HepG2 (cell line): Measurements from ENCODE around the gene CLEC16A. TPM values are rescaled to one million over a fixed set of nuclear protein-coding genes. Genes with fewer than 3 reads are reported as not detected.
A peak's percentile ranks its signal among the peaks of the same experiment; 100 is the strongest.

Experiments used
- CBX5 ChIP-seq: sonication (generic); formaldehyde crosslinking; IDR thresholded peaks from 2 replicates; pipeline ENCODE4 v1.4.0; 2020; ENCODE audit warnings: missing genetic modification reagents, borderline replicate concordance
- CREM ChIP-seq, 2 experiments: sonication (generic) in 1 of 2; formaldehyde crosslinking in 1 of 2; IDR thresholded peaks; 2 replicates each; pipeline versions ENCODE4 v1.4.0 to v1.6.1; 2016 to 2020; ENCODE audit warnings: antibody characterized with exemption in 1 of 2, mild to moderate bottlenecking in 1 of 2, missing genetic modification reagents in 1 of 2
- KDM1A ChIP-seq: IDR thresholded peaks from 2 replicates; pipeline ENCODE4 v1.6.1; 2016; ENCODE audit warnings: missing compliant biosample characterization
- KDM2A ChIP-seq: sonication (generic); formaldehyde crosslinking; IDR thresholded peaks from 2 replicates; pipeline ENCODE4 v1.4.0; 2020; ENCODE audit warnings: low read depth, missing genetic modification reagents, borderline replicate concordance
- MIER2 ChIP-seq: IDR thresholded peaks from 2 replicates; pipeline ENCODE4 v1.6.1; 2016; ENCODE audit warnings: missing biosample characterization, missing genetic modification reagents
- PHB2 ChIP-seq: fragments of 450-650 bp; IDR thresholded peaks from 2 replicates; pipeline ENCODE4 v1.6.1; 2018; ENCODE audit not compliant: partially characterized antibody
- PHF8 ChIP-seq: sonication (generic); formaldehyde crosslinking; IDR thresholded peaks from 2 replicates; pipeline ENCODE4 v1.5.0; 2020; ENCODE audit warnings: missing genetic modification reagents
- RNF2 ChIP-seq: fragments of 450-650 bp; conservative IDR thresholded peaks from 2 replicates; pipeline ENCODE4 v1.6.1; 2016; ENCODE audit warnings: low read depth
- SOX6 ChIP-seq, 2 experiments: fragments of 450-650 bp in 1 of 2; sonication (generic) in 1 of 2; formaldehyde crosslinking in 1 of 2; IDR thresholded peaks; 2 replicates each; pipeline versions ENCODE4 v1.4.0 to v1.6.1; 2017 to 2020; ENCODE audit warnings: antibody characterized with exemption in 1 of 2, mild to moderate bottlenecking in 1 of 2, missing genetic modification reagents in 1 of 2
- ZBTB40 ChIP-seq, 2 experiments: fragments of 450-650 bp in 1 of 2; sonication (generic) in 1 of 2; formaldehyde crosslinking in 1 of 2; IDR thresholded peaks; 2 replicates each; pipeline versions ENCODE4 v1.6.1 to v1.8.0; 2016 to 2022; ENCODE audit warnings: antibody characterized with exemption in 1 of 2, mild to moderate bottlenecking in 1 of 2, missing genetic modification reagents in 1 of 2
- ZNF101 ChIP-seq: sonication (generic); formaldehyde crosslinking; IDR thresholded peaks from 2 replicates; pipeline ENCODE4 v1.4.0; 2020; ENCODE audit warnings: mild to moderate bottlenecking, low read depth, missing genetic modification reagents, borderline replicate concordance
- ZNF543 ChIP-seq: sonication (generic); formaldehyde crosslinking; IDR thresholded peaks from 2 replicates; pipeline ENCODE4 v1.4.0; 2020; ENCODE audit warnings: mild to moderate bottlenecking, missing genetic modification reagents
- ZNF788 ChIP-seq: sonication (generic); formaldehyde crosslinking; IDR thresholded peaks from 2 replicates; pipeline ENCODE4 v1.5.0; 2020; ENCODE audit warnings: mild to moderate bottlenecking, missing genetic modification reagents, borderline replicate concordance
- ZNF816 ChIP-seq: sonication (generic); formaldehyde crosslinking; IDR thresholded peaks from 2 replicates; pipeline ENCODE4 v1.8.0; 2022; ENCODE audit warnings: missing genetic modification reagents, mild to moderate bottlenecking, borderline replicate concordance
- polyA plus RNA-seq, 8 experiments: library from polyadenylated mRNA; depleted of rRNA in 3 of 8; stranded (reverse) in 7 of 8; unstranded in 1 of 8; fragments of >200 nt; fragmentation: Illumina TruSeq in 4 of 8; extraction: Trizol in 4 of 8; gene quantifications; 2 replicates each; pipeline versions ENCODE4 v1.2.1 to v1.2.3, GENCODE V29; 2011 to 2016; ENCODE audit warnings: low read depth in 4 of 8, missing spikeins in 1 of 8, mixed read lengths in 1 of 8; ENCODE audit not compliant: insufficient read depth in 1 of 8
- total RNA-seq, 5 experiments: library from RNA; depleted of rRNA; stranded (reverse); fragments of >200 nt; fragmentation: Illumina TruSeq; extraction: Trizol; gene quantifications; 2 replicates each; pipeline ENCODE4 v1.2.3, GENCODE V29; 2016; ENCODE audit warnings: low read depth in 1 of 5
- TF ChIP-seq, protein P1 (sequence below): sonication (generic); formaldehyde crosslinking; IDR thresholded peaks from 2 replicates; pipeline ENCODE4 v1.5.0; 2020; ENCODE audit warnings: mild to moderate bottlenecking, missing genetic modification reagents, moderate library complexity

The CLEC16A gene
- total and polyA plus RNA-seq, 2 of the 13 experiments (the other 11 are each of a cell fraction or from before 2014, with no cell fraction given), result 8.5 to 10.3 TPM

DNA sequence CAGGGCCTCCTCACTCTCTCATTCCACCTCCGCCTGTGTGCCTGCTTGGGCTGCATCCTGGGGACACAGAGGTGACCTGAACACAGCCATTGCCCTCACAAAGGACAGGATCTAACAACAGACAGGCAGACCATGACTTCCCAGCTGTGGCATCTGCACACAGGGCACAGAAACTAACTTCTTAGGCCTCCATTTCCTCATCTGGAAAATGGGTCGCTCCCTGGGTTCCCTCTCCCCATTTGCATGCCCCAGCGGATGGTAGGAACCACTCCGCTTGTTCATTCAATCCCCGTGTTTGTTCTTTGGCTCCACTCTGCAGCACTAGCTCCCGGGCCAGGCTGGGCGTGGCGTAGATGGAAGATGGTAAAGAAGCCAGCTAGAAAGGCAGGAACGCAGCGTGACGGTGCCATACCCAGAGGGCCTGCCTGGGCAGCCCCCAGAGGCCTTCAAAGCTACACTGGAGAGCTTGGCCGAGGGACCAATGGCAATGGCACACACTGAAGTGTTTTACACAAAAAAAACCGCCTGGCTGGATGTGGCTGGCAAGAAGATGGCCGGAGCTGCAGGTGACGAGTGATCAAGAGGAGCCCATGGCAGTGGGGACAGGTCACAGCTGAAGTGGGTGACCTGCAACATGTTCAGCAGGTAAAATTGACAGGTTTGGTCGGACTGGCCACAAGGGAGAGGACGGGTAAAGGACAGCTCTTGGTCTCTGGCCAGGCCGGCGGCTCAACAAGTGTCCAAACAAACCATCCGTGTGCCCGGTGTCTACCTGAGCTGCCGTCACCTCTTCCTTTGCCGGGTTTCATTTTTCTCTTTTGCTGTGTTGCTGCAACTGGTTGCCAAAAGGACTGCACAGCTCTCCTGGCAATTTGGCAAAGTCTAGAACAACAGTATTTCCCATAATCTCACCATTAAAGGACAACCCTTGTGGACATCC, 244.7 kb downstream of the CLEC16A start (continued):
- TF ChIP-seq SOX6 (IDR thresholded peaks at IDR 0.05), result no peak
- 0 out of 2 replicates have a peak, but pooled peaks have one; percentile 4 for TF ChIP-seq SOX6 (CRISPR knock-in tag; IDR thresholded peaks at IDR 0.05)
- TF ChIP-seq RNF2, result 0 out of 2 replicates have a peak, but pooled peaks have one; percentile 29
- no peak for TF ChIP-seq ZNF101 (CRISPR knock-in tag)
- no peak for TF ChIP-seq KDM2A (CRISPR knock-in tag)
- TF ChIP-seq KDM1A, result peak; percentile 66
- TF ChIP-seq MIER2 (CRISPR knock-in tag), result no peak
- TF ChIP-seq PHF8 (CRISPR knock-in tag), result 0 out of 2 replicates have a peak, but pooled peaks have one; percentile 8
- 0 out of 2 replicates have a peak, but pooled peaks have one; percentile 21 for TF ChIP-seq ZNF788 (CRISPR knock-in tag)
- no peak for TF ChIP-seq PHB2
- TF ChIP-seq ZNF543 (CRISPR knock-in tag), result no peak
- no peak for TF ChIP-seq CREM (IDR thresholded peaks at IDR 0.05)
- no peak for TF ChIP-seq CREM (CRISPR knock-in tag; IDR thresholded peaks at IDR 0.05)
- TF ChIP-seq ZBTB40 (IDR thresholded peaks at IDR 0.05), result no peak
- TF ChIP-seq ZBTB40 (CRISPR knock-in tag; IDR thresholded peaks at IDR 0.05), result 0 out of 2 replicates have a peak, but pooled peaks have one; percentile 17
- TF ChIP-seq CBX5, result 0 out of 2 replicates have a peak, but pooled peaks have one; percentile 13
- TF ChIP-seq ZNF816 (CRISPR knock-in tag), result no peak
- TF ChIP-seq, protein P1, sequence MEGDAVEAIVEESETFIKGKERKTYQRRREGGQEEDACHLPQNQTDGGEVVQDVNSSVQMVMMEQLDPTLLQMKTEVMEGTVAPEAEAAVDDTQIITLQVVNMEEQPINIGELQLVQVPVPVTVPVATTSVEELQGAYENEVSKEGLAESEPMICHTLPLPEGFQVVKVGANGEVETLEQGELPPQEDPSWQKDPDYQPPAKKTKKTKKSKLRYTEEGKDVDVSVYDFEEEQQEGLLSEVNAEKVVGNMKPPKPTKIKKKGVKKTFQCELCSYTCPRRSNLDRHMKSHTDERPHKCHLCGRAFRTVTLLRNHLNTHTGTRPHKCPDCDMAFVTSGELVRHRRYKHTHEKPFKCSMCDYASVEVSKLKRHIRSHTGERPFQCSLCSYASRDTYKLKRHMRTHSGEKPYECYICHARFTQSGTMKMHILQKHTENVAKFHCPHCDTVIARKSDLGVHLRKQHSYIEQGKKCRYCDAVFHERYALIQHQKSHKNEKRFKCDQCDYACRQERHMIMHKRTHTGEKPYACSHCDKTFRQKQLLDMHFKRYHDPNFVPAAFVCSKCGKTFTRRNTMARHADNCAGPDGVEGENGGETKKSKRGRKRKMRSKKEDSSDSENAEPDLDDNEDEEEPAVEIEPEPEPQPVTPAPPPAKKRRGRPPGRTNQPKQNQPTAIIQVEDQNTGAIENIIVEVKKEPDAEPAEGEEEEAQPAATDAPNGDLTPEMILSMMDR, result 0 out of 2 replicates have a peak, but pooled peaks have one; percentile 3
